GM12878 (cell line): Measurements from ENCODE around the gene OR2H2. TPM values are rescaled to one million over a fixed set of nuclear protein-coding genes. Genes with fewer than 3 reads are reported as not detected.

Source experiments
- ATAC-seq: fragments of 200-7000 bp; cut with Tn5 transposase; 3 replicates; pipeline ENCODE4 v1.9.1; 2020; ENCODE audit warnings: mild to moderate bottlenecking, moderate library complexity
- BruUV-seq: library from RNA; stranded (reverse); fragments of 400-500 nt; replicated peaks from 2 replicates; lab custom pipeline; 2021; lab: Mats Ljungman, UMichigan
- CTCF ChIA-PET: fragments of 300-600 bp; sonication (Branson Sonifier 250); formaldehyde crosslinking; extraction: SDS; loops from one replicate; lab custom pipeline; 2021; ENCODE audit warnings: inconsistent platforms; lab: Yijun Ruan, JAX
- POLR2A ChIA-PET: fragments of 350-600 bp; formaldehyde crosslinking; extraction: SDS; loops from one replicate; lab custom pipeline; 2021; ENCODE audit warnings: inconsistent platforms; lab: Charles Lee
- RAD21 ChIA-PET: fragments of 300-600 bp; sonication (Branson Sonifier 250); formaldehyde crosslinking; loops from one replicate; lab custom pipeline; 2023; ENCODE audit warnings: antibody characterized with exemption; ENCODE audit not compliant: unreplicated experiment; lab: Charles Lee
- SMC1A ChIA-PET: fragments of 300-600 bp; sonication (Branson Sonifier 250); formaldehyde crosslinking; loops from one replicate; lab custom pipeline; 2023; ENCODE audit not compliant: unreplicated experiment, uncharacterized antibody; lab: Charles Lee
- DNase-seq: peaks from one replicate; pipeline ENCODE4 v3.0.0-alpha.2; 2011; ENCODE audit warnings: low read depth, low spot score
- FAIRE-seq: peaks from 3 replicates; lab custom pipeline; 2011; peaks lifted over from hg19 to GRCh38; lab: Jason Lieb, UNC
- H2AFZ ChIP-seq: 2 replicates; pipeline ENCODE4 v1.6.0; 2011; ENCODE audit warnings: low read depth, low read length, control low read depth; ENCODE audit not compliant: control insufficient read depth
- H3K27ac ChIP-seq: 2 replicates; pipeline ENCODE4 v1.5.1; 2011; ENCODE audit warnings: control low read depth; ENCODE audit not compliant: control insufficient read depth, insufficient read depth
- H3K27me3 ChIP-seq, 2 experiments: replicated peaks in 1 of 2; 2 replicates each; pipeline versions ENCODE4 v1.6.0 to v1.6.1; 2011; ENCODE audit warnings: low read length in 1 of 2; ENCODE audit not compliant: control insufficient read depth in 2 of 2, insufficient read depth in 2 of 2
- H3K36me3 ChIP-seq, 2 experiments: 2 replicates each; pipeline ENCODE4 v1.5.1; 2011; ENCODE audit warnings: low read length in 1 of 2; ENCODE audit not compliant: control insufficient read depth in 2 of 2, insufficient read depth in 2 of 2
- H3K4me1 ChIP-seq: 2 replicates; pipeline ENCODE4 v1.6.1; 2011; ENCODE audit warnings: mild to moderate bottlenecking, low read length, moderate library complexity, mixed read lengths; ENCODE audit not compliant: control insufficient read depth, insufficient read depth
- H3K4me2 ChIP-seq: 2 replicates; pipeline ENCODE4 v1.6.0; 2011; ENCODE audit warnings: control low read depth; ENCODE audit not compliant: control insufficient read depth, insufficient read depth
- H3K4me3 ChIP-seq: fragments of 200-600 bp; sonication (generic); 2 replicates; pipeline ENCODE4 v1.5.1; 2016
- H3K79me2 ChIP-seq: 2 replicates; pipeline ENCODE4 v1.6.0; 2011; ENCODE audit warnings: low read length; ENCODE audit not compliant: control insufficient read depth, insufficient read depth
- H3K9ac ChIP-seq: 2 replicates; pipeline ENCODE4 v1.8.0; 2011; ENCODE audit warnings: low read length, control low read depth, mixed read lengths; ENCODE audit not compliant: control insufficient read depth, insufficient read depth
- H3K9me3 ChIP-seq: replicated peaks from 3 replicates; pipeline ENCODE4 v1.5.1; 2011; ENCODE audit warnings: mild to moderate bottlenecking, low read length; ENCODE audit not compliant: control insufficient read depth, insufficient read depth
- H4K20me1 ChIP-seq: 2 replicates; pipeline ENCODE4 v1.6.0; 2011; ENCODE audit not compliant: control insufficient read depth, insufficient read depth
- ATF7 ChIP-seq: fragments of 450-650 bp; IDR thresholded peaks from 2 replicates; pipeline ENCODE4 v1.6.1; 2016; ENCODE audit warnings: low read depth, mild to moderate bottlenecking
- CHD4 ChIP-seq: fragments of 200-600 bp; sonication (generic); IDR thresholded peaks from 2 replicates; pipeline ENCODE4 v1.6.1; 2016; ENCODE audit warnings: mild to moderate bottlenecking
- GABPA ChIP-seq: IDR thresholded peaks from 2 replicates; pipeline ENCODE4 v1.6.1; 2014; ENCODE audit warnings: antibody characterized with exemption, low read depth, mild to moderate bottlenecking, inconsistent platforms
- HDAC6 ChIP-seq: fragments of 200-600 bp; sonication (generic); IDR thresholded peaks from one replicate; pipeline ENCODE4 v1.8.0; 2017; ENCODE audit warnings: antibody characterized with exemption; ENCODE audit not compliant: unreplicated experiment
- IKZF1 ChIP-seq: fragments of 450-650 bp; conservative IDR thresholded peaks from 2 replicates; pipeline ENCODE4 v1.6.1; 2017; ENCODE audit warnings: antibody characterized with exemption, mild to moderate bottlenecking
- LARP7 ChIP-seq: fragments of 450-650 bp; IDR thresholded peaks from 2 replicates; pipeline ENCODE4 v1.6.1; 2017; ENCODE audit warnings: mild to moderate bottlenecking
- MEF2A ChIP-seq: IDR thresholded peaks from 2 replicates; pipeline ENCODE4 v1.6.1; 2011; ENCODE audit warnings: low read depth, mild to moderate bottlenecking, low read length, moderate library complexity; ENCODE audit not compliant: insufficient read depth
- MYB ChIP-seq: fragments of 150-350 bp; IDR thresholded peaks from 2 replicates; pipeline ENCODE4 v1.6.1; 2014; ENCODE audit warnings: mild to moderate bottlenecking, low read depth, low read length, borderline replicate concordance
- POLR2A ChIP-seq: IDR thresholded peaks from 2 replicates; pipeline ENCODE4 v1.6.1; 2011; ENCODE audit warnings: low read depth, mild to moderate bottlenecking, low read length
- POU2F2 ChIP-seq: IDR thresholded peaks from 3 replicates; pipeline ENCODE4 v1.6.1; 2011; ENCODE audit warnings: low read depth, mild to moderate bottlenecking, low read length, borderline replicate concordance
- PRDM15 ChIP-seq: fragments of 450-650 bp; formaldehyde crosslinking; IDR thresholded peaks from 2 replicates; pipeline ENCODE4 v1.4.0; 2020; ENCODE audit warnings: mild to moderate bottlenecking, moderate library complexity
- RAD51 ChIP-seq: fragments of 450-650 bp; IDR thresholded peaks from 2 replicates; pipeline ENCODE4 v1.6.1; 2016; ENCODE audit warnings: moderate library complexity, mild to moderate bottlenecking, inconsistent platforms
- SMAD5 ChIP-seq: IDR thresholded peaks from 2 replicates; pipeline ENCODE4 v1.6.1; 2016; ENCODE audit warnings: antibody characterized with exemption, low read depth
- SUPT20H ChIP-seq: IDR thresholded peaks from 2 replicates; pipeline ENCODE4 v1.6.1; 2011; ENCODE audit warnings: low read depth, mild to moderate bottlenecking, low read length, moderate library complexity, borderline replicate concordance; ENCODE audit not compliant: control insufficient read depth
- ZZZ3 ChIP-seq: IDR thresholded peaks from 2 replicates; pipeline ENCODE4 v1.6.1; 2011; ENCODE audit warnings: low read depth; ENCODE audit not compliant: control insufficient read depth, insufficient read length
- WGBS: methylation state at CpG from one replicate; pipeline ENCODE4 v1.1.6; 2016; ENCODE audit warnings: low lambda C conversion rate; ENCODE audit not compliant: insufficient replicate concordance, insufficient coverage; ENCODE audit errors: missing lambda C conversion rate; 5-methylcytosine and 5-hydroxymethylcytosine counted together
- in situ Hi-C: fragments of 300-500 bp; cut with MboI; formaldehyde crosslinking; loops from 9 replicates; pipeline ENCODE4 v1.14.3; 2018; ENCODE audit warnings: mixed read lengths
- intact Hi-C: fragments of 100-400 bp; cut with micrococcal nuclease; formaldehyde crosslinking; loops from one replicate; pipeline ENCODE4 v1.14.2; 2022; ENCODE audit not compliant: unreplicated experiment
- polyA plus RNA-seq, 11 experiments: library from polyadenylated mRNA; depleted of rRNA in 4 of 11; unstranded in 6 of 11; stranded (reverse) in 5 of 11; fragments of >200 nt; fragmentation: Nextera tagmentation in 4 of 11; fragmentation: Illumina TruSeq in 1 of 11; extraction: Ambion mirVana in 4 of 11; extraction: Trizol in 1 of 11; gene quantifications; 1 replicate in 1 of 11; 2 replicates in 10 of 11; pipeline versions ENCODE4 v1.2.1 to v1.2.3, GENCODE V29; 2011 to 2016; ENCODE audit warnings: inconsistent platforms in 2 of 11, missing spikeins in 2 of 11, low read depth in 1 of 11
- total RNA-seq, 4 experiments: library from RNA; depleted of rRNA in 3 of 4; stranded (reverse); fragments of >200 nt in 3 of 4; fragmentation: Illumina TruSeq in 1 of 4; extraction: Trizol in 1 of 4; gene quantifications; 2 replicates each; pipeline versions ENCODE4 v1.2.1 to v1.2.3, GENCODE V29; 2013 to 2021

OR2H2 gene
- total and polyA plus RNA-seq, 10 of the 15 experiments (the other 5 are each of a cell fraction or from before 2014, with no cell fraction given) = not detected

- 42% methylated on average over 2 of the region's 2 CpGs for WGBS
- Histone ChIP-seq H3K79me2 (no peaks in the 10 kb centered on the region), H4K20me1 (no peaks in the 10 kb centered on the region), H3K4me3 (no peak overlapping the region), H2AFZ (no peak overlapping the region), H3K4me1 (no peaks in the 10 kb centered on the region), H3K4me2 (no peak overlapping the region), H3K9me3 (no peaks in the 10 kb centered on the region), H3K36me3 (no peaks in the 10 kb centered on the region), H3K27me3 (no peaks in the 10 kb centered on the region; a peak in 1 of 4 replicates), H3K9ac (no peak overlapping the region), H3K27ac (no peak overlapping the region)
- DNase-seq = no peak
- no peak for ATAC-seq
- RAD21 ChIA-PET = no interaction called here
- TF ChIP-seq POU2F2 (no peak), RAD51 (no peak), HDAC6 (no peak), MEF2A (no peak), GABPA (no peak), ATF7 (no peak), MYB (no peak), ZZZ3 (no peak), PRDM15 (CRISPR knock-in tag) (no peak), POLR2A (no peak), CHD4 (no peak), LARP7 (no peak), SMAD5 (no peak), SUPT20H (no peak), IKZF1 (no peak)
- BruUV-seq = no TSS peak
- intact Hi-C loops (no loop called here), in situ Hi-C loops (loop anchor here (10.0 kb wide), 1 partner anchor 897 kb away; no protein-coding TSS in a partner anchor)
- POLR2A ChIA-PET = no interaction called here
- FAIRE-seq = no peak
- SMC1A ChIA-PET = no interaction called here
- CTCF ChIA-PET = no interaction called here
Measured at GRCh38 chr6:29591677-29592076, 6.8 kb downstream of the OR2H2 start.
